Subcutaneous adipose tissue (tissue), 4 donors: Measurements from ENCODE around the gene DPYSL5. TPM values are rescaled to one million over a fixed set of nuclear protein-coding genes. Genes with fewer than 3 reads are reported as not detected.

Source experiments
- CTCF ChIP-seq: fragments of 450-650 bp; IDR thresholded peaks from one replicate; pipeline ENCODE4 v1.5.1; 2016; ENCODE audit warnings: low read depth, mild to moderate bottlenecking, control low read depth, antibody characterized with exemption, moderate library complexity
- total RNA-seq, 4 donors: library from RNA; depleted of rRNA; stranded (reverse); fragments of >200 nt; gene quantifications; one replicate each; pipeline ENCODE4 v1.1.0, GENCODE V29; 2016

The DPYSL5 gene
- total RNA-seq, 4 donors from 2014 or later = not detected

DNA sequence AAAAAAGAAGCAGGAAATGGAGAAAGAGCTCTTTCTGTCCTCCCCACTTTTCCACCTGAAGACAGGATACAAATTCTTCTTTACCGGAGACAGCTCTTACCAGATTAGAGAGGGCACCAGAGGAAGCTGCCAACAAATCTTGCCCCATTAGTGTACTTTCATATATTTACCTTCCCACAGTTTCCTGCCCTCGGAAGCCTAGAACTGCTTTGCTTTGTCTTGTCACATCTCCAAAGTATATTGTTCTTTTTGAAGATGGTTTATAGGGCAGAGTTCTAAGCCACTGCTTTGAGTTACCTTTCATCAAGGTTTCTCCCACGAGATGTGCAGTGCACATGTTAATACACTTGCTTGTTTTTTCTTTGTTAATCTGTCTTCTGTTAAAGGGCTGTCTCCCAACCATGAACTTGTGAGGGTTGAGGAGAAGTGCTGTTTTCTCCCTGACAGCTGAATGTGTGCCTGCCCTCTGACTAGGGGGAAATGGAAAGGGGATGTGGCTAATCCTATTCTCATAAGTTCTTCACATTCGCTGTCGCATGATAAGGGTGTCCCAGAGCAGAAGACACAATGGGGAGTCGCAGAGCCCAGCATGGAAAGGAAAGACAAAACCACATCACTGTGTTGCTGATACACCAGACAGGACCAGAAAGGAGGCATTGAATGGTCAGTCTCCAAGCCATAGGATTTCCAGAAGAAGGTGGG, 37.9 kb upstream of the DPYSL5 start:
- TF ChIP-seq CTCF = no peak

- no peak for TF ChIP-seq CTCF
These were observed 36.7 kb upstream of the DPYSL5 start for GRCh38 chr2:26811261-26811660.

GRCh38 chr2:26811791-26812694, 35.9 kb upstream of the DPYSL5 start:
- TF ChIP-seq CTCF = no peak

- no peak for TF ChIP-seq CTCF
These were observed 35.2 kb upstream of the DPYSL5 start for GRCh38 chr2:26812731-26813130.

- TF ChIP-seq CTCF = no peak
These were observed 31.0 kb upstream of the DPYSL5 start for GRCh38 chr2:26816893-26817292.

DNA sequence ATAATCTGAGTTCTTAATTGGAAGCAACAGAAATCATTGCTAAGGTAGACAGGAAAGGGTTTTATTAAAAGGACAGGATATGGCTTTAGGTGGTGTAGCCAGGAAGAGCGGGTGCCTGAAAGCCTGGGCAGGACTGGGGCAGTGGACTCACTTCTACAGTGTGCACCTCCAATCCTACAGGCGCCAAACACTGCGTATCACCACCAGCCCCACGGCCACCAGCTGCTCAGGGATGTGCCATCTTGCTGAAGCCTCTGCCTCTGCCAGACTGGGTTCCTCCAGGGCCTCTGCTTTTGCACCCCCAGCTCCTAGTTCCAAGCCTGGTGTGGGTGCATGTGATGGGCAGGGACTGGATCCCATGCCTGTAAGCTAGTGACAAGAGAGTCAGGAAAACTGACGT, 29.7 kb upstream of the DPYSL5 start:
- no peak for TF ChIP-seq CTCF

GRCh38 chr2:26818972-26819371, 29.0 kb upstream of the DPYSL5 start:
- no peak for TF ChIP-seq CTCF
